HCT116 (cell line): ENCODE data around the gene SLC41A1. TPM values are rescaled to one million over a fixed set of nuclear protein-coding genes. Genes with fewer than 3 reads are reported as not detected.
A peak's percentile ranks its signal among the peaks of the same experiment; 100 is the strongest.

ENCODE experiments used
- ATAC-seq: fragments of 200-7000 bp; cut with Tn5 transposase; 2 replicates; pipeline ENCODE4 v1.9.1; 2020; ENCODE audit warnings: mild to moderate bottlenecking, moderate library complexity
- BruUV-seq: library from RNA; stranded (reverse); fragments of 400-500 nt; replicated peaks from 2 replicates; lab custom pipeline; 2021; lab: Mats Ljungman, UMichigan
- CTCF ChIA-PET: fragments of 300-600 bp; sonication (Branson Sonifier 250); formaldehyde crosslinking; loops from one replicate; lab custom pipeline; 2021; ENCODE audit warnings: antibody characterized with exemption; lab: Charles Lee
- POLR2A ChIA-PET: fragments of 300-600, 350-600 bp; sonication (Branson Sonifier 250); formaldehyde crosslinking; loops from one replicate; lab custom pipeline; 2021; ENCODE audit warnings: antibody characterized with exemption; lab: Charles Lee
- RAD21 ChIA-PET, 2 experiments: fragments of 300-600 bp; sonication (Branson Sonifier 250); formaldehyde crosslinking; loops; one replicate each; lab custom pipeline; 2023; ENCODE audit warnings: low total read pairs in 2 of 2; ENCODE audit not compliant: uncharacterized antibody in 2 of 2, unreplicated experiment in 2 of 2, low non-redundant PET in 1 of 2; lab: Charles Lee
- DNase-seq: peaks from one replicate; pipeline ENCODE4 v3.0.0-alpha.2; 2010; ENCODE audit warnings: low read depth, low spot score
- H2AFZ ChIP-seq: fragments of 200-600 bp; shearing (Covaris generic), sonication (generic); 2 replicates; pipeline ENCODE4 v1.6.1; 2017; ENCODE audit warnings: low read depth, mixed run types, mixed read lengths, antibody characterized with exemption, low read length; ENCODE audit not compliant: poor library complexity, severe bottlenecking
- H3K27ac ChIP-seq: 2 replicates; pipeline ENCODE4 v1.5.1; 2012; ENCODE audit warnings: low read depth, low read length
- H3K27me3 ChIP-seq: fragments of 200-600 bp; sonication (generic); 2 replicates; pipeline ENCODE4 v1.6.1; 2016; ENCODE audit warnings: mixed run types, low read length, mixed read lengths; ENCODE audit not compliant: insufficient read depth
- H3K36me3 ChIP-seq, 2 experiments: fragments of 200-500 bp in 1 of 2; fragments of 200-600 bp in 1 of 2; sonication (Bioruptor generic) in 1 of 2; sonication (generic) in 1 of 2; 2 replicates each; pipeline versions ENCODE4 v1.5.1 to v1.6.1; 2014 to 2016; ENCODE audit warnings: low read length in 2 of 2, inconsistent platforms in 1 of 2, mixed read lengths in 1 of 2, mixed run types in 1 of 2; ENCODE audit not compliant: insufficient read depth in 2 of 2, control insufficient read depth in 1 of 2
- H3K4me1 ChIP-seq, 2 experiments: fragments of 200-600 bp in 1 of 2; sonication (generic) in 1 of 2; 2 replicates each; pipeline versions ENCODE4 v1.5.1 to v1.6.1; 2012 to 2017; ENCODE audit warnings: low read length in 2 of 2, inconsistent platforms in 1 of 2, mild to moderate bottlenecking in 1 of 2, mixed read lengths in 1 of 2, mixed run types in 1 of 2, moderate library complexity in 1 of 2; ENCODE audit not compliant: insufficient read depth in 2 of 2, control insufficient read depth in 1 of 2
- H3K4me2 ChIP-seq: fragments of 200-600 bp; sonication (generic); 2 replicates; pipeline ENCODE4 v1.6.1; 2017; ENCODE audit warnings: mixed run types, low read length, mixed read lengths
- H3K4me3 ChIP-seq, 2 experiments: fragments of 200-600 bp in 1 of 2; sonication (generic) in 1 of 2; replicated peaks in 1 of 2; 2 replicates each; pipeline ENCODE4 v1.5.1; 2011 to 2016; ENCODE audit warnings: low read length in 2 of 2, control low read depth in 1 of 2, low read depth in 1 of 2, mild to moderate bottlenecking in 1 of 2, mixed read lengths in 1 of 2, mixed run types in 1 of 2
- H3K79me2 ChIP-seq: fragments of 200-600 bp; sonication (generic); 2 replicates; pipeline ENCODE4 v1.6.1; 2017; ENCODE audit warnings: mild to moderate bottlenecking, mixed run types, low read length, moderate library complexity, mixed read lengths; ENCODE audit not compliant: insufficient read depth
- H3K9ac ChIP-seq: fragments of 200-600 bp; sonication (generic); 2 replicates; pipeline ENCODE4 v1.6.1; 2016; ENCODE audit warnings: low read length, mixed read lengths
- H3K9me2 ChIP-seq: fragments of 200-600 bp; sonication (generic), shearing (Covaris generic); 2 replicates; pipeline ENCODE4 v1.6.1; 2017; ENCODE audit warnings: mixed run types, mild to moderate bottlenecking, moderate library complexity; ENCODE audit not compliant: insufficient read depth
- H3K9me3 ChIP-seq, 2 experiments: fragments of 200-500 bp in 1 of 2; fragments of 200-600 bp in 1 of 2; sonication (Bioruptor generic) in 1 of 2; sonication (generic) in 1 of 2; 2 replicates each; pipeline ENCODE4 v1.6.1; 2014 to 2017; ENCODE audit warnings: low read length in 2 of 2, mixed read lengths in 2 of 2, inconsistent platforms in 1 of 2, low read depth in 1 of 2, mild to moderate bottlenecking in 1 of 2, mixed run types in 1 of 2, moderate library complexity in 1 of 2; ENCODE audit not compliant: control insufficient read depth in 1 of 2, insufficient read depth in 1 of 2
- H4K20me1 ChIP-seq: fragments of 200-600 bp; sonication (generic), shearing (Covaris generic); 2 replicates; pipeline ENCODE4 v1.6.1; 2017; ENCODE audit warnings: mixed run types, mild to moderate bottlenecking, moderate library complexity; ENCODE audit not compliant: insufficient read depth
- ATF3 ChIP-seq: IDR thresholded peaks from 2 replicates; pipeline ENCODE4 v1.6.1; 2012
- CBX3 ChIP-seq: IDR thresholded peaks from 2 replicates; pipeline ENCODE4 v1.6.1; 2012; ENCODE audit warnings: low read depth
- CTCF ChIP-seq, 3 experiments: fragments of 200-600 bp in 1 of 3; sonication (generic) in 1 of 3; IDR thresholded peaks in 2 of 3; conservative IDR thresholded peaks in 1 of 3; 2 replicates each; pipeline ENCODE4 v1.5.1; 2012 to 2017; ENCODE audit warnings: low read depth in 2 of 3, low read length in 2 of 3, antibody characterized with exemption in 1 of 3, borderline replicate concordance in 1 of 3, control low read depth in 1 of 3, mild to moderate bottlenecking in 1 of 3, mixed read lengths in 1 of 3, mixed run types in 1 of 3, moderate library complexity in 1 of 3; ENCODE audit not compliant: insufficient read depth in 1 of 3
- EGR1 ChIP-seq: IDR thresholded peaks from 2 replicates; pipeline ENCODE4 v1.6.1; 2012; ENCODE audit warnings: low read depth
- MAX ChIP-seq: IDR thresholded peaks from 2 replicates; pipeline ENCODE4 v1.6.1; 2012
- POLR2A ChIP-seq: IDR thresholded peaks from 2 replicates; pipeline ENCODE4 v1.7.0; 2011; ENCODE audit warnings: borderline replicate concordance; ENCODE audit not compliant: insufficient read depth, insufficient read length; ENCODE audit errors: extremely low read depth
- POLR2AphosphoS5 ChIP-seq: IDR thresholded peaks from 2 replicates; pipeline ENCODE4 v1.6.1; 2011; ENCODE audit warnings: mild to moderate bottlenecking, low read depth, low read length, moderate library complexity
- SP1 ChIP-seq: IDR thresholded peaks from 2 replicates; pipeline ENCODE4 v1.6.1; 2012; ENCODE audit warnings: low read depth
- SRF ChIP-seq: IDR thresholded peaks from 2 replicates; pipeline ENCODE4 v1.6.1; 2012; ENCODE audit warnings: low read depth
- YY1 ChIP-seq: IDR thresholded peaks from 2 replicates; pipeline ENCODE4 v1.6.1; 2011; ENCODE audit warnings: low read length, low read depth, moderate library complexity, mild to moderate bottlenecking; ENCODE audit not compliant: insufficient replicate concordance; ENCODE audit errors: extremely low read depth
- ZFX ChIP-seq: fragments of 450-650 bp; IDR thresholded peaks from 2 replicates; pipeline ENCODE4 v1.6.1; 2017
- ZNF274 ChIP-seq: fragments of 200-500 bp; sonication (Bioruptor generic); IDR thresholded peaks from 2 replicates; pipeline ENCODE4 v1.6.1; 2014; ENCODE audit warnings: mild to moderate bottlenecking, low read depth, low read length, inconsistent platforms
- intact Hi-C: fragments of 100-400 bp; cut with micrococcal nuclease; formaldehyde crosslinking; loops from 2 replicates; pipeline ENCODE4 v1.10.0; 2022
- total RNA-seq: library from RNA; stranded (reverse); gene quantifications from one replicate; pipeline ENCODE4 v1.2.1, GENCODE V29; 2021; ENCODE audit not compliant: unreplicated experiment

SLC41A1 gene
- total RNA-seq, 1 experiment from 2014 or later: 35.9 TPM

DNA sequence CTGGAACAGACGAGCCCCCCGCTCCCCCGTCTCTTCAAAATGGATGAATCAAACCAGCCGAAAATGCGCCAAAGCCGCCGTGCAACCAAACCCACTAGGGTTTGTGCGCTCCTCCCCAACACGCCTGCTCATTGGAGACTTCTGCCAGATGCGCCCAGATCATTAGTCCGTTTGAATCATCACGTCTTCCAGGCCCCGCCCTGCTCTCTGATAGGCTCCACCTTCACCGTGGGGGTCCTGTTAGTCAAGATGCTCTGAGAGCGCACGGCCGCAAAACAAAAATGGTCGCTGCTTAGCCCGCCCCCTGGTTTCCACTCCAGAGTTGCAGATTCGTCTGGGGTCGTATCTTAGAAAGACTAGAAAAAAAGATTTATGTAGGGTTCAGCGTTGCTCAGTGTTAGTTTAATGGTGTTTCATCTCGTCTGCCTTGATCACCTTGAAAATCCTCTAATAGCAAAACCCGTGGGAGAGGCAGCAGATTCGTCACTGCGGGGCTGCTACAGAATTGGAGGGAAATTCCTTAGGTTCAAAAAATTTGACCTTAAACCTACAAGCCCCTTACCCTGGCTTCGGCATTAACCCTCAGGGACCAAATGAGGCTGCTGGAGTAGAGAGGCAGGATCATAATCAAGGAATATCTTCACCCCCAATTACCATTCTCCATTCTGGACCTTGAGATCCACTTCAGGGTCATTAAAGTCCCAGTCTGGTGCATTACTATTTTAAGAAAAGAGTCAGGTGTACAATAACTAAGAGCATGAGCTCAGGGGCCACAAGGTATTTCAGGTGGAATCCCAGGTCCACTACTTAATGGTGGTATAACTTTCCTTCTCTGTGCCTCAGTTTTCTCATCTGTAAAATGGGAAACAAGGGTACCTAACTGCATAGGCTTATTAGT is 62.6 kb downstream of the SLC41A1 start, which contains the start of gene NUCKS1 (continued):
- TF ChIP-seq CBX3 (peak; percentile 93), YY1 (peak; percentile 92), ATF3 (no peak), POLR2AphosphoS5 (peak; percentile 27), POLR2A (peak; percentile 41), ZNF274 (no peak)

GRCh38 chr1:205749234-205750137 is 63.5 kb downstream of the SLC41A1 start:
- no peaks in the 10 kb centered on the region for H3K9me2 ChIP-seq
- peaks cover 20 to 43% of the 10 kb centered on the region in 2 experiments for H3K4me1 ChIP-seq
- H4K20me1 ChIP-seq: peaks cover 21% of the 10 kb centered on the region; the same call in 1 of the 2 replicates
- peak overlapping the region; percentile 94 for H3K9ac ChIP-seq
- H3K36me3 ChIP-seq: peaks cover 0 to 4% of the 10 kb centered on the region in 2 experiments; a peak in 1 of 4 replicates
- peaks cover 50% of the 10 kb centered on the region for H3K79me2 ChIP-seq
- no peak overlapping the region for H2AFZ ChIP-seq
- TF ChIP-seq SP1 (peak; percentile 71), SRF (no peak), ZNF274 (no peak), MAX (peak; percentile 57), POLR2AphosphoS5 (peak; percentile 75), ZFX (peak; percentile 61), YY1 (peak; percentile 46), CTCF (IDR thresholded peaks at IDR 0.05 in 2 of 3, conservative IDR thresholded peaks at IDR 0.05 in 1 of 3; ENCODE audit: borderline replicate concordance in 1 of 3, insufficient read depth in 1 of 3, low read depth in 2 of 3, low read length in 2 of 3) (no peak), EGR1 (peak; percentile 100)
- ATAC-seq (peak; percentile 83), DNase-seq (peak; percentile 83)
- BruUV-seq: no TSS peak
- intact Hi-C loops: loop anchor here (1.0 to 2.0 kb wide), 2 partner anchors 25 to 64 kb away; partner anchors contain the start of genes RAB29 and SLC41A1
- H3K4me2 ChIP-seq: peak overlapping the region; percentile 86
- ChIA-PET RAD21 (interaction anchor here in 1 of 2 experiments (0.9 kb wide), 1 partner anchor 228 kb away, joined by 3 read pairs; no protein-coding TSS in a partner anchor), POLR2A (interaction anchor here (0.6 to 1.5 kb wide), 6 partner anchors 9 to 233 kb away, joined by 3 to 5 read pairs (median 3); partner anchors contain the start of gene ELK4), CTCF (interaction anchor here (0.6 to 1.6 kb wide), 3 partner anchors 38 to 228 kb away, joined by 4 to 6 read pairs (median 5); no protein-coding TSS in a partner anchor)
- peak overlapping the region; percentile 75 to 94 for H3K4me3 ChIP-seq
- H3K27ac ChIP-seq: peak overlapping the region; percentile 92
- H3K9me3 ChIP-seq: no peaks in the 10 kb centered on the region
- no peaks in the 10 kb centered on the region for H3K27me3 ChIP-seq
